CD4-positive, alpha-beta memory T cell (primary cell): Measurements from ENCODE around the gene PTEN. TPM values are rescaled to one million over a fixed set of nuclear protein-coding genes. Genes with fewer than 3 reads are reported as not detected.

Experiments used
- CTCF ChIA-PET: fragments of 350-600 bp; sonication (Branson Sonifier 250); formaldehyde crosslinking; loops from one replicate; lab custom pipeline; 2021; ENCODE audit warnings: inconsistent platforms; ENCODE audit not compliant: partially characterized antibody; lab: Charles Lee
- POLR2A ChIA-PET: fragments of 350-600 bp; sonication (Branson Sonifier 250); formaldehyde crosslinking; loops from one replicate; lab custom pipeline; 2021; ENCODE audit not compliant: partially characterized antibody; lab: Charles Lee
- DNase-seq, 5 donors: peaks; one replicate each; pipeline versions ENCODE4 v3.0.0 to v3.0.0-alpha.2; 2020 to 2022; ENCODE audit warnings: mixed read lengths in 1 of 5
- H3K27ac ChIP-seq: one replicate; pipeline ENCODE4 v1.7.0; 2013; ENCODE audit warnings: low read depth, low read length
- H3K27me3 ChIP-seq: 2 replicates; pipeline ENCODE4 v1.7.0; 2013; ENCODE audit warnings: mild to moderate bottlenecking, low read length, moderate library complexity; ENCODE audit not compliant: insufficient read depth
- H3K36me3 ChIP-seq: 2 replicates; pipeline ENCODE4 v1.7.0; 2013; ENCODE audit warnings: mild to moderate bottlenecking, low read length, moderate library complexity; ENCODE audit not compliant: insufficient read depth
- H3K4me1 ChIP-seq: 2 replicates; pipeline ENCODE4 v1.7.0; 2013; ENCODE audit warnings: mild to moderate bottlenecking, low read length, moderate library complexity; ENCODE audit not compliant: insufficient read depth
- H3K4me3 ChIP-seq, 2 donors: one replicate each; pipeline ENCODE4 v1.7.0; 2013; ENCODE audit warnings: low read length in 2 of 2, mild to moderate bottlenecking in 1 of 2
- H3K9me3 ChIP-seq, 2 donors: one replicate each; pipeline ENCODE4 v1.7.0; 2013; ENCODE audit warnings: low read length in 2 of 2, control low read depth in 1 of 2; ENCODE audit not compliant: control insufficient read depth in 1 of 2
- H3K27ac Mint-ChIP-seq, 7 donors: one replicate each; pipeline ENCODE4 v1.8.0; 2020 to 2021; ENCODE audit warnings: mixed read lengths in 7 of 7, mild to moderate bottlenecking in 6 of 7, inconsistent platforms in 3 of 7, moderate library complexity in 3 of 7
- H3K27me3 Mint-ChIP-seq, 2 donors: one replicate each; pipeline ENCODE4 v1.8.0; 2020 to 2021; ENCODE audit warnings: mixed read lengths in 2 of 2
- H3K36me3 Mint-ChIP-seq, 2 donors: one replicate each; pipeline ENCODE4 v1.8.0; 2020 to 2021; ENCODE audit warnings: mixed read lengths in 2 of 2, inconsistent platforms in 1 of 2, mild to moderate bottlenecking in 1 of 2
- H3K4me1 Mint-ChIP-seq, 4 donors: one replicate each; pipeline ENCODE4 v1.8.0; 2020 to 2021; ENCODE audit warnings: mixed read lengths in 4 of 4, mild to moderate bottlenecking in 1 of 4
- H3K4me3 Mint-ChIP-seq, 8 donors: one replicate each; pipeline ENCODE4 v1.8.0; 2020 to 2021; ENCODE audit warnings: mixed read lengths in 8 of 8, mild to moderate bottlenecking in 7 of 8, moderate library complexity in 6 of 8, inconsistent platforms in 3 of 8
- H3K9me3 Mint-ChIP-seq, 8 donors: one replicate each; pipeline ENCODE4 v1.8.0; 2020 to 2021; ENCODE audit warnings: mixed read lengths in 8 of 8, mild to moderate bottlenecking in 5 of 8, inconsistent platforms in 3 of 8, moderate library complexity in 1 of 8
- intact Hi-C: fragments of 100-400 bp; cut with micrococcal nuclease; formaldehyde crosslinking; loops from one replicate; pipeline ENCODE4 v1.15.1; 2023
- polyA plus RNA-seq, 2 donors: library from polyadenylated mRNA; unstranded; fragments of 300-500 nt; fragmentation: Illumina TruSeq; gene quantifications; one replicate each; pipeline ENCODE4 v1.2.3, GENCODE V29; 2021
- total RNA-seq, 2 experiments: library from RNA; stranded (reverse); gene quantifications; one replicate each; pipeline ENCODE4 v1.2.3, GENCODE V29; 2021

Gene PTEN
- total and polyA plus RNA-seq, 4 experiments from 2014 or later = 25.1 to 84.8 (median 57.8) TPM

DNA sequence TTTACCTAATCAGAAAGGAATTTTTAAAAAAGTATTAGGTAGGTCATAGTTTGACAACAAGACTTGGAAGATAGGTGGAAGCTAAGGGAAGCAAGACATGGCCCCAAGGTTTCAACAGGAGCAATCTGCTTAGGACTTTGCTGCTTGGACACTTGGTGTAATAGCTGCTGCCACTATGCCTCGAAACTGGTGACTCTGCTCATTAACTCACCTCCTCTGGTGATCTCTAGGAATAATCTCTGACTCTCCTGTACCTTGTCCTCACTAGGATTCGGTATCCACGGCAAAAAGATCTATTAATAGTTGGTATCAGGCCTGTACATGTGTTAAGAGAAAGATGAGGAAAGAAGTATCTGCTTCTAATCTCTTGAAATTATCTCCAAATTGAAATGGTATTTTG, 53.1 kb downstream of the PTEN start:
- Histone ChIP-seq H3K27ac (no peak overlapping the region), H3K4me1 (peaks cover 47% of the 10 kb centered on the region), H3K36me3 (no peaks in the 10 kb centered on the region), H3K27me3 (no peaks in the 10 kb centered on the region), H3K9me3 (peaks cover 0 to 12% of the 10 kb centered on the region in 2 donors), H3K4me3 (no peak overlapping the region)
- H3K27ac Mint-ChIP-seq = peak overlapping the region in 4 of 7 donors; percentile 11 to 70 (median 40)
- POLR2A ChIA-PET = no interaction called here
- intact Hi-C loops = loop anchor here (5.0 kb wide), 1 partner anchor 54 kb away; the partner anchor contains the start of genes KLLN and PTEN
- no peaks in the 10 kb centered on the region for H3K27me3 Mint-ChIP-seq
- no peak for DNase-seq
- H3K36me3 Mint-ChIP-seq = peaks cover 38 to 53% of the 10 kb centered on the region in 2 donors
- H3K4me1 Mint-ChIP-seq = peaks cover 38 to 68% (median 47%) of the 10 kb centered on the region in 4 donors
- CTCF ChIA-PET = interaction anchor here (1.4 kb wide), 1 partner anchor 22 kb away, joined by 4 read pairs; no protein-coding TSS in a partner anchor
- peak overlapping the region in 7 of 8 donors; percentile 1 to 81 (median 48) for H3K4me3 Mint-ChIP-seq
- peaks cover 0 to 29% (median 27%) of the 10 kb centered on the region in 8 donors for H3K9me3 Mint-ChIP-seq

DNA sequence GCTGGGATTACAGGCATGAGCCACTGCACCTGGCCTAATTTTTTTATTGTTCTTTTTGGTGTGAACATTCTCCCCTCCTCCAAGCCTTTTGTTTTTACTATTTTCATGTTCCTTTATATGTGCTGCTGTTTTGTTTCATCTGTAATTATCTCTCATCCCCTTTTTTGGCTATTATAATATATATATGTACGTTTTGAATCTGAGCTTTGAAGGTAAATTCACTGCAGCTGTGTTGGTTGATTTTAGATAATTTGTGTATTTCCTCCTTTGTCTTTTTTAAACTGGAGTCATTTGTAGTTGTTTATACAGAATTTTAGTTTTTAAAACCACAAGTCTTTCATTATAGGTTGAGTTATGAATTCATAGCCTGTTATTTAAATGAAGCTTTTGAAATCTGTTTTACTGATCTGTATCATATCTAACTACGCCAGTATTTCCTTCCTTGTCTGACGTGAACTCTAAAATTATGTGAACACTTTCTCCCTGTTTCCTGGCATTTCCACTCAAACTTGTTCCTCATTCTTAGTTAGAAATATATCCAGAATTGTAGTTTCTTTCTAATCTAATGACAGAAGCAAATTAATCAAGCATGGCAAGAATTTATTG, 54.9 kb downstream of the PTEN start:
- H3K9me3 ChIP-seq = no peaks in the 10 kb centered on the region
- DNase-seq = peak in 4 of 5 donors; percentile 6 to 40 (median 19)
- intact Hi-C loops = loop anchor here (5.0 kb wide), 1 partner anchor 56 kb away; the partner anchor contains the start of genes KLLN and PTEN
- Mint-ChIP-seq H3K4me1 (peaks cover 49 to 87% (median 62%) of the 10 kb centered on the region in 4 donors), H3K4me3 (peak overlapping the region; percentile 4 to 72 (median 66)), H3K27me3 (no peaks in the 10 kb centered on the region), H3K36me3 (peaks cover 34 to 49% of the 10 kb centered on the region in 2 donors), H3K9me3 (peaks cover 2 to 18% (median 9%) of the 10 kb centered on the region in 8 donors), H3K27ac (peak overlapping the region; percentile 26 to 90 (median 82))
- H3K36me3 ChIP-seq = no peaks in the 10 kb centered on the region
- no peak overlapping the region for H3K4me3 ChIP-seq
- POLR2A ChIA-PET = interaction anchor here (1.7 kb wide), 1 partner anchor 55 kb away, joined by 19 read pairs; the partner anchor contains the start of genes KLLN and PTEN
- no peaks in the 10 kb centered on the region for H3K27me3 ChIP-seq
- H3K4me1 ChIP-seq = peaks cover 61% of the 10 kb centered on the region
- no peak overlapping the region for H3K27ac ChIP-seq
- CTCF ChIA-PET = interaction anchor here (1.8 kb wide), 1 partner anchor 173 kb away, joined by 4 read pairs; no protein-coding TSS in a partner anchor

DNA sequence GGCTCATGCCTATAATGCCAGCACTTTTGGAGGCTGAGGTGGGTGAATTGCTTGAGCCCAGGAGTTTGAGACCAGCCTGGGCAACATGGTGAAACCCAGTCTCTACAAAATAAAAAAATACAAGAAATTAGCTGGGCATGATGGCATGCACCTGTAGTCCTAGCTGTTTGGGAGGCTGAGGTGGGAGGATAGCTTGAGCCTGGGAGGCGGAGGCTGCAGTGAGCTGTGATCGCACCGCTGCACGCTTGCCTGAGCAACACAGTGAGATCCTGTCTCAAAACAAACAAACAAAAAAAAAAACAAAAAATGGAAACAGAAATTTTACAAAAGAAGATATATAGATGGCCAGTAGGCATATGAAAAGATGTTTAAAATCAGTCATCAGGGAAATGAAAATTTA, 57.1 kb downstream of the PTEN start:
- CTCF ChIA-PET = no interaction called here
- intact Hi-C loops = no loop called here
- H3K4me3 Mint-ChIP-seq = peak overlapping the region in 1 of 8 donors; percentile 7

DNA sequence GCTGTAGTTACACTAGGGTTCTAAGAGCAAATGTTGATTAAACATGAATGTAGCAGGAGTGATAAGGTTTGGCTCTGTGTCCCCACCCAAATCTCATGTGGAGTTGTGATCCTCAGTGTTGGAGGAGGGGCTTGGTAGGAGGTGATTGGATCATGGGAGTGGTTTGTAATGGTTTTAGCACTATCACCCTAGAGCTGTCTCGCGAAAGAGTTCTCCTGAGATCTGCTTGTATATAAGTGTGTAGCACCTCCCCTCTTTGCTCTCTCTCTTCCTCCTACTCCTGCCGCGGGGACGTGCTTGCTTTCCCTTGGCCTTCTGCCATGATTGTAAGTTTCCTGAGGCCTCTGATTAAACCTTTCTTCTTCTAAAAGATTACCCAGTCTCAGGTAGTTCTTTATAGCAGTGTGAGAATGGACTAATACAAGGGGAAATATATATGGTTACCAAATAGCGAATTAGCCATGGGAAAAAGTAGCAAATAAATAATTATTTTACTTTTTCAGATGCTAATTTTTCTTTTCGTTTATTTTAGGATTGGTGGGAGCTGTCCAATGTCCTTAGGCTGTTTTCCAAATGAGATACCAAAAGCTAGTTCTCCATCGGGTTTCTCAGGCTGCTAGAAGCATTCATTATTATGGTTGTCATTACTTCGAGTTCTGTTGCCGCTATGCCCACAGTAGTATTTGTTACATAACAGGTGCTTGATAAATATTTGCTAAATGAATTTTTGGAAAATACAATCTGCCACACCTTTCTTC, 58.7 kb downstream of the PTEN start:
- no peaks in the 10 kb centered on the region for H3K27me3 ChIP-seq
- H3K4me1 ChIP-seq = peaks cover 76% of the 10 kb centered on the region
- Mint-ChIP-seq H3K9me3 (peaks cover 0 to 8% (median 0%) of the 10 kb centered on the region in 8 donors), H3K4me3 (peak overlapping the region in 5 of 8 donors; percentile 18 to 47 (median 29)), H3K4me1 (peaks cover 62 to 92% (median 76%) of the 10 kb centered on the region in 4 donors), H3K36me3 (peaks cover 45 to 52% of the 10 kb centered on the region in 2 donors), H3K27me3 (no peaks in the 10 kb centered on the region), H3K27ac (peak overlapping the region in 1 of 7 donors; percentile 23)
- no peak for DNase-seq
- H3K4me3 ChIP-seq = no peak overlapping the region
- intact Hi-C loops = no loop called here
- no peaks in the 10 kb centered on the region for H3K9me3 ChIP-seq
- POLR2A ChIA-PET = no interaction called here
- no peaks in the 10 kb centered on the region for H3K36me3 ChIP-seq
- H3K27ac ChIP-seq = no peak overlapping the region
- CTCF ChIA-PET = no interaction called here

More for the DNA sequence above, 57.1 kb downstream of the PTEN start:
- H3K27me3 Mint-ChIP-seq = no peaks in the 10 kb centered on the region
- Histone ChIP-seq H3K9me3 (no peaks in the 10 kb centered on the region), H3K36me3 (no peaks in the 10 kb centered on the region), H3K4me3 (no peak overlapping the region), H3K4me1 (peaks cover 76% of the 10 kb centered on the region), H3K27me3 (no peaks in the 10 kb centered on the region), H3K27ac (no peak overlapping the region)
- peaks cover 0 to 8% (median 0%) of the 10 kb centered on the region in 8 donors for H3K9me3 Mint-ChIP-seq
- H3K4me1 Mint-ChIP-seq = peaks cover 62 to 92% (median 75%) of the 10 kb centered on the region in 4 donors
- H3K36me3 Mint-ChIP-seq = peaks cover 40 to 48% of the 10 kb centered on the region in 2 donors
- H3K27ac Mint-ChIP-seq = peak overlapping the region in 1 of 7 donors; percentile 44
- POLR2A ChIA-PET = no interaction called here
- DNase-seq = no peak

DNA sequence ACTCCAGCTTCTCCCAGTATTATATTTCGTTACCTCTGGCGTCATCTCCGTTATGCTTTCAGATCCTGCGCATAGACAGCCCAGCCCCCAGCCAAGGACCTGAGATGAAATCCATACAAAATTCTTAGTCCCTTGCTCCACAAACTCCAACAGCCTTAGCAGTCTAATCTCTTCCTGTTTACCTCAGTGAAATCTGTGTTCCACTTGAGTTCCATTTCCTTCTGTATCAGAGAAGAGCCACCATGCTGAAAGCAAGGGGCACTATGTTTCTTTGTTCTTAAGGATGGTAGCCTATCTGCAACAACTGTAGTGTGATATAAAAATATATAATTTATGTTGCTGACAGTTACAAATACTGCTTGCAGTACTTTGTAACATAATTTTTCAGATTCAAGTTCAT, 59.8 kb downstream of the PTEN start:
- peak overlapping the region in 3 of 8 donors; percentile 13 to 42 (median 33) for H3K4me3 Mint-ChIP-seq
- no peaks in the 10 kb centered on the region for H3K27me3 Mint-ChIP-seq
- peaks cover 60 to 92% (median 77%) of the 10 kb centered on the region in 4 donors for H3K4me1 Mint-ChIP-seq
- H3K9me3 Mint-ChIP-seq = peaks cover 0 to 8% (median 0%) of the 10 kb centered on the region in 8 donors
- Histone ChIP-seq H3K4me1 (peaks cover 76% of the 10 kb centered on the region), H3K9me3 (no peaks in the 10 kb centered on the region), H3K4me3 (no peak overlapping the region), H3K27me3 (no peaks in the 10 kb centered on the region), H3K27ac (no peak overlapping the region), H3K36me3 (no peaks in the 10 kb centered on the region)
- DNase-seq = no peak
- intact Hi-C loops = no loop called here
- H3K36me3 Mint-ChIP-seq = peaks cover 49 to 54% of the 10 kb centered on the region in 2 donors
- POLR2A ChIA-PET = no interaction called here
- CTCF ChIA-PET = no interaction called here
- peak overlapping the region in 2 of 7 donors; percentile 23 to 30 for H3K27ac Mint-ChIP-seq

DNA sequence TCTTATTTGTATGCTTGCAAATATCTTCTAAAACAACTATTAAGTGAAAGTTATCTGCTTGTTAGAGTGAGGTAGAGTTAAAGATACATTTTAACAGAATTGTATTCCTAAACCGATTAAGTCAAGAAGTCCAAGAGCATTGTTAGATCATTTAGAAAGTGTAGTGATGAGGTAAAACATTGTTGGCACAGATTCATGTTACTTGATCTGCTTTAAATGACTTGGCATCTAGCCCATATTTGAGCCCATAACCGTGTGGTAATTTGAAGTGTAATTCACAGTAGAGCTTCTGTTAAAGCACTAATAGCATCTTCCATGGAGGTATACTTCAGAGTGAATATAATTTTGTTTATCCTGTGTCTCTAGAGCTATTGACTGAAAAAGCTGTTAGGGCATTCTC, 62.1 kb downstream of the PTEN start:
- Mint-ChIP-seq H3K9me3 (peaks cover 0 to 8% (median 0%) of the 10 kb centered on the region in 8 donors), H3K4me1 (peaks cover 59 to 93% (median 80%) of the 10 kb centered on the region in 4 donors), H3K27me3 (no peaks in the 10 kb centered on the region), H3K4me3 (peak overlapping the region in 2 of 8 donors; percentile 11 to 33), H3K36me3 (peaks cover 47 to 53% of the 10 kb centered on the region in 2 donors), H3K27ac (peak overlapping the region in 2 of 7 donors; percentile 14 to 31)
- ChIA-PET POLR2A (interaction anchor here (1.1 kb wide), 1 partner anchor 63 kb away, joined by 3 read pairs; no protein-coding TSS in a partner anchor), CTCF (no interaction called here)
- Histone ChIP-seq H3K27ac (no peak overlapping the region), H3K4me1 (peaks cover 84% of the 10 kb centered on the region), H3K27me3 (no peaks in the 10 kb centered on the region), H3K36me3 (no peaks in the 10 kb centered on the region), H3K4me3 (no peak overlapping the region), H3K9me3 (no peaks in the 10 kb centered on the region)
- DNase-seq = no peak
- intact Hi-C loops = no loop called here
